Panc1 (cell line): ENCODE measurements around the gene RASA4B. TPM values are rescaled to one million over a fixed set of nuclear protein-coding genes. Genes with fewer than 3 reads are reported as not detected.
A peak's percentile ranks its signal among the peaks of the same experiment; 100 is the strongest.

Source experiments
- ATAC-seq: fragments of 200-7000 bp; cut with Tn5 transposase; 2 replicates; pipeline ENCODE4 v1.9.1; 2020; ENCODE audit warnings: mild to moderate bottlenecking, moderate library complexity
- BruUV-seq: library from RNA; stranded (reverse); fragments of 400-500 nt; replicated peaks from 2 replicates; lab custom pipeline; 2021; lab: Mats Ljungman, UMichigan
- CTCF ChIA-PET: fragments of 300-600 bp; sonication (Branson Sonifier 250); formaldehyde crosslinking; loops from one replicate; lab custom pipeline; 2022; ENCODE audit warnings: antibody characterized with exemption; lab: Charles Lee
- POLR2A ChIA-PET: fragments of 300-600 bp; sonication (Branson Sonifier 250); formaldehyde crosslinking; loops from one replicate; lab custom pipeline; 2022; ENCODE audit warnings: antibody characterized with exemption; lab: Charles Lee
- DNase-seq: peaks from one replicate; pipeline ENCODE4 v3.0.0-alpha.2; 2010; ENCODE audit warnings: low read depth, low spot score
- H3K27ac ChIP-seq: 2 replicates; pipeline ENCODE4 v1.5.1; 2011; ENCODE audit warnings: mild to moderate bottlenecking, low read length, inconsistent platforms
- H3K27me3 ChIP-seq: fragments of 200-500 bp; sonication (Bioruptor generic); 2 replicates; pipeline ENCODE4 v1.6.0; 2014; ENCODE audit warnings: low read length, inconsistent platforms; ENCODE audit not compliant: control insufficient read depth, insufficient read depth
- H3K36me3 ChIP-seq: fragments of 200-500 bp; sonication (Bioruptor generic); 2 replicates; pipeline ENCODE4 v1.5.1; 2014; ENCODE audit warnings: inconsistent platforms, mild to moderate bottlenecking, low read length, moderate library complexity; ENCODE audit not compliant: control insufficient read depth, insufficient read depth
- H3K4me1 ChIP-seq: 2 replicates; pipeline ENCODE4 v1.5.1; 2011; ENCODE audit warnings: inconsistent platforms, mild to moderate bottlenecking, low read length, moderate library complexity; ENCODE audit not compliant: control insufficient read depth, insufficient read depth
- H3K4me3 ChIP-seq, 2 experiments: 2 replicates each; pipeline ENCODE4 v1.5.1; 2011 to 2012; ENCODE audit warnings: low read depth in 2 of 2, low read length in 2 of 2, mild to moderate bottlenecking in 2 of 2, inconsistent platforms in 1 of 2, moderate library complexity in 1 of 2
- H3K9me3 ChIP-seq: fragments of 200-500 bp; sonication (Bioruptor generic); 2 replicates; pipeline ENCODE4 v1.5.1; 2014; ENCODE audit warnings: low read depth, mild to moderate bottlenecking, inconsistent platforms, low read length, moderate library complexity; ENCODE audit not compliant: control insufficient read depth, insufficient read depth
- CTCF ChIP-seq: fragments of 450-650 bp; IDR thresholded peaks from 2 replicates; pipeline ENCODE4 v1.5.1; 2017; ENCODE audit warnings: mild to moderate bottlenecking
- POLR2AphosphoS5 ChIP-seq: IDR thresholded peaks from 2 replicates; pipeline ENCODE4 v1.6.1; 2012; ENCODE audit warnings: mild to moderate bottlenecking, low read depth, low read length, moderate library complexity
- REST ChIP-seq, 2 experiments: IDR thresholded peaks; 2 replicates each; pipeline ENCODE4 v1.6.1; 2011 to 2012; ENCODE audit warnings: low read depth in 2 of 2, control low read depth in 1 of 2, low read length in 1 of 2, mild to moderate bottlenecking in 1 of 2, moderate library complexity in 1 of 2; ENCODE audit not compliant: insufficient read depth in 1 of 2
- SIN3A ChIP-seq: IDR thresholded peaks from 2 replicates; pipeline ENCODE4 v1.6.1; 2012; ENCODE audit warnings: low read depth, mild to moderate bottlenecking, low read length, moderate library complexity, borderline replicate concordance; ENCODE audit not compliant: insufficient read depth
- TCF7L2 ChIP-seq: IDR thresholded peaks from 2 replicates; pipeline ENCODE4 v1.6.1; 2011; ENCODE audit warnings: mild to moderate bottlenecking, low read depth, low read length, inconsistent platforms
- in situ Hi-C: cut with HindIII; loops from 2 replicates; pipeline ENCODE4 v1.10.0; 2016; ENCODE audit warnings: low sequenced_read_pairs, low pct_unique_long_range_greater_than_20kb
- intact Hi-C: fragments of 100-400 bp; cut with micrococcal nuclease; formaldehyde crosslinking; loops from one replicate; pipeline ENCODE4 v1.10.0; 2022; ENCODE audit not compliant: unreplicated experiment
- total RNA-seq: library from RNA; stranded (reverse); gene quantifications from one replicate; pipeline ENCODE4 v1.2.1, GENCODE V29; 2021; ENCODE audit not compliant: unreplicated experiment

RASA4B gene
- total RNA-seq, 1 experiment from 2014 or later = 1.2 TPM

- H3K27ac ChIP-seq = no peak overlapping the region
- H3K27me3 ChIP-seq = no peaks in the 10 kb centered on the region
- POLR2A ChIA-PET = no interaction called here
- no peak for DNase-seq
- ATAC-seq = peak; percentile 76
- no peaks in the 10 kb centered on the region for H3K36me3 ChIP-seq
- H3K4me1 ChIP-seq = peaks cover 4% of the 10 kb centered on the region
- in situ Hi-C loops (no loop called here), intact Hi-C loops (no loop called here)
- H3K9me3 ChIP-seq = no peaks in the 10 kb centered on the region
- BruUV-seq = no TSS peak
- no peak overlapping the region for H3K4me3 ChIP-seq
- TF ChIP-seq POLR2AphosphoS5 (no peak), TCF7L2 (no peak), REST (IDR thresholded peaks at IDR 0.05; ENCODE audit: insufficient read depth in 1 of 2, low read depth in 2 of 2, low read length in 1 of 2) (no peak), SIN3A (no peak), CTCF (no peak)
- CTCF ChIA-PET = interaction anchor here (0.6 to 1.6 kb wide), 4 partner anchors 18 to 46 kb away, joined by 4 to 8 read pairs (median 6); no protein-coding TSS in a partner anchor
These were observed 67.3 kb downstream of the RASA4B start for GRCh38 chr7:102450242-102450641.

- no peak for ATAC-seq
- in situ Hi-C loops = no loop called here
- Histone ChIP-seq H3K27me3 (no peaks in the 10 kb centered on the region), H3K4me3 (no peak overlapping the region), H3K9me3 (no peaks in the 10 kb centered on the region), H3K4me1 (peaks cover 4% of the 10 kb centered on the region), H3K36me3 (no peaks in the 10 kb centered on the region), H3K27ac (no peak overlapping the region)
- TF ChIP-seq TCF7L2 = no peak
- ChIA-PET POLR2A (no interaction called here), CTCF (interaction anchor here (1.6 kb wide), 1 partner anchor 17 kb away, joined by 7 read pairs; no protein-coding TSS in a partner anchor)
- BruUV-seq = no TSS peak
- intact Hi-C loops = no loop called here
- no peak for DNase-seq
These were observed 68.4 kb downstream of the RASA4B start for GRCh38 chr7:102449136-102449535.

GRCh38 chr7:102447311-102447710 lies 70.3 kb downstream of the RASA4B start:
- no TSS peak for BruUV-seq
- TF ChIP-seq SIN3A (no peak), TCF7L2 (no peak), POLR2AphosphoS5 (no peak), CTCF (no peak), REST (IDR thresholded peaks at IDR 0.05; ENCODE audit: insufficient read depth in 1 of 2, low read depth in 2 of 2, low read length in 1 of 2) (no peak)
- POLR2A ChIA-PET = no interaction called here

More at GRCh38 chr7:102447311-102447710, 70.3 kb downstream of the RASA4B start:
- ATAC-seq (no peak), DNase-seq (no peak)
- Histone ChIP-seq H3K4me3 (no peak overlapping the region), H3K9me3 (no peaks in the 10 kb centered on the region), H3K27ac (no peak overlapping the region), H3K4me1 (peaks cover 4% of the 10 kb centered on the region), H3K36me3 (no peaks in the 10 kb centered on the region), H3K27me3 (no peaks in the 10 kb centered on the region)
- CTCF ChIA-PET = no interaction called here
- in situ Hi-C loops = no loop called here
- intact Hi-C loops = no loop called here
